T-helper 22 cell (primary cell): ENCODE results near the gene TRIM34.
"Not testable (repeated sequence)": the region's sequence is repeated elsewhere in the genome, so short reads cannot be mapped to it uniquely, and the experiment has no call there.

ENCODE experiments used
- DNase-seq: peaks from one replicate; pipeline ENCODE4 v3.0.0-alpha.2; 2020; ENCODE audit warnings: low read depth

Gene TRIM34, protein sequence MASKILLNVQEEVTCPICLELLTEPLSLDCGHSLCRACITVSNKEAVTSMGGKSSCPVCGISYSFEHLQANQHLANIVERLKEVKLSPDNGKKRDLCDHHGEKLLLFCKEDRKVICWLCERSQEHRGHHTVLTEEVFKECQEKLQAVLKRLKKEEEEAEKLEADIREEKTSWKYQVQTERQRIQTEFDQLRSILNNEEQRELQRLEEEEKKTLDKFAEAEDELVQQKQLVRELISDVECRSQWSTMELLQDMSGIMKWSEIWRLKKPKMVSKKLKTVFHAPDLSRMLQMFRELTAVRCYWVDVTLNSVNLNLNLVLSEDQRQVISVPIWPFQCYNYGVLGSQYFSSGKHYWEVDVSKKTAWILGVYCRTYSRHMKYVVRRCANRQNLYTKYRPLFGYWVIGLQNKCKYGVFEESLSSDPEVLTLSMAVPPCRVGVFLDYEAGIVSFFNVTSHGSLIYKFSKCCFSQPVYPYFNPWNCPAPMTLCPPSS

DNA sequence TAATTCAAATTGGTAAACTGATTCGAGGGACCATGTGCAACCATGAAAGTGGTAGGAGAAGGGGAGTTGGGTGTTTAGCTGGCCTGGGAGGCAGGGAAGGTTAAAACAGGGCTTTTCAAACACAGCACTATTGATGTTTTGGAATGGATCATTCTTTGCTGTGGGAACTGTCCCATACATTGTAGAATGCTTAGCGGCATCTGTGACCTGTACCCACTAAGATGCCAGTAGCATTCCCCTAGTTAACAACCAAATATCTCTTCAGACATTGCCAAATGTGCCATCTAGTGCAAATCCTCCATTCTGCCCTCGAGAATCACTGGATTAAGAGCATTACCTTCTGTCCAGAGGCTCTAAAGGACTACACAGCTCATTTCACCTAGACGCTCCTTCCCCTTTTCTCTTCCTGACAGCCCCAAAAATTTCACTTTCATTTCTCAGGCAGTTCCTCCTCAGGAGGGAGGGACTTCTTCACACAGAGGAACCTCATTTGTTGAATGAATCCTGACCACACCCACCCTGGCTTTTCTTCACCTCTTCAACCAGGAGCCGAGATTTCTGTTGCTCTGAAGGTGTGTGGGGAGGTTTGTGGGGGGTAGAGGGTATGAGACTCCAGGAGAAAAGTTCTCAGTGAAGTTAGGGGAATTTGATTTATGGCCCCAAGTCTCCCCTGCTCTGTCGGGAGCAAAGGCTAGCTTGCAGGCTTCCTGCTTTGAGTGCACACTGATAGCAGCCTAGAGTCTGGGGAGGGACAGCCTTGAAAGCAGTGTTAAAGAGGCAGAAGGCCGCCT lies at the start of gene TRIM34:
Gene TRIM34, plus strand, starts transcription at position 513 of the 791 bp plus-strand sequence. CDS start 7,331 bp downstream, outside the sequence.
- peak; percentile 46 for DNase-seq

DNA sequence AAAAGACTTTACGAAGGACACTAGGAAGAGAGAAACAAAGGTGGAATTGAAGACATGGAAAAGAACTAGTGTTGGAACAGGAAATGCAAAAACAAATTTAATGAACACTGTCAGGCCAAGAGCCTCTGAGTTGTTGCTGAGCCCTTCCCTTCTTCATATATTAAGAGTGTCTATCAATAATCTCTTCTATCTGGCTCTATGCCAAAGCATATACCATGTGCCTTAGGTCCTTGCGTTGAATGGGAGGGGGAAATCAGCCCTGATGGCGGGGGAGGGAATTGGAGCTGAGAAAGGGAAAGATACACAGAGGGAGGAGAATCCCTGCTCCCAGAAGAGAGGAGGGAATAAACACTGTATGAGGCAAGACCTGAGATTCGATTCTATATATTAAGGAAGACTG lies 49.6 kb upstream of the TRIM34 start:
- DNase-seq = no peak

DNA sequence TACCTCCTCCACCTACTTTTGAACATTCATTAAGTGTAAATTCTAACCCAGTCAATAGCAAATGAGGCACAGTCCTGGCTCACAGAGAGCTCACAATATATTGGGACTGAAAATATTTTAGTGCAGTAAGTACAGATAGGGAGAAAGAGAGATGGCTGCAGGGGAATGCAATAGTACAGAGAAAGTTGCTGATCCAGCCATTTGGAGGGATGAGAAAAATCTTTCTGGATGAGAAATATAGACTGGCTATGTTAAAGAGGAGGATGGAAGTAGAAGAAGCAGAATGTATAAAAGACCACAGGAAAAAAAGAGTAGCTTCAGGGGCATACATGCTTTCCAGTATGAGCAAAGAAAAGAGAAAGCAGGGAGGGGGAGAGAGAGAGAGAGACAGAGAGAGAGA lies 47.7 kb upstream of the TRIM34 start:
- no peak for DNase-seq

DNA sequence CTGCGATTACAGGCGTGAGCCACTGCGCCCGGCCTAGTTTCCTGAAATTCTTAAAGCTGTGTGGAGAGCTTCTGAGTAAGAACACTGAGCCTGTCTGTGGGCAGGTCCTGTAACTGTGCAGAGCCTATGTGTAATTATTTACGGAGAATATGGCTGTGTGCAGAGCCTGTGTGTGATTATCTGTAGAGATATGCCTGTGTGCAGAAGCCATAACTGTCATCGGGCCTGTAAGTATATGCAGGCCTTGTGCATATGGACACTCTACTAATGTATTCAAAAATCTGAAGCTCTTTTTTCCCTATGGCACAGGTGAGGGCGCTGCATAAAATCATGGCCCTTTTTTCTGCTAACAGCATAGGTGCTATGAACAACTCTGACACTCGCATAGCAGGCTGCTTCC lies 44.2 kb upstream of the TRIM34 start, which contains the start of gene OR52B6:
Gene OR52B6, plus strand, starts transcription at position 301 of the 400 bp plus-strand sequence. Its CDS starts 0 bp downstream, at position 301.
- DNase-seq = no peak

DNA sequence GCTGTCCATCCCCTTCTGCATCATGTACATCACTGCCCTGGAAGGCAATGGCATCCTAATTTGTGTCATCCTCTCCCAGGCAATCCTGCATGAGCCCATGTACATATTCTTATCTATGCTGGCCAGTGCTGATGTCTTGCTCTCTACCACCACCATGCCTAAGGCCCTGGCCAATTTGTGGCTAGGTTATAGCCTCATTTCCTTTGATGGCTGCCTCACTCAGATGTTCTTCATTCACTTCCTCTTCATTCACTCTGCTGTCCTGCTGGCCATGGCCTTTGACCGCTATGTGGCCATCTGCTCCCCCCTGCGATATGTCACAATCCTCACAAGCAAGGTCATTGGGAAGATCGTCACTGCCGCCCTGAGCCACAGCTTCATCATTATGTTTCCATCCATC lies 43.8 kb upstream of the TRIM34 start:
- no peak for DNase-seq

DNA sequence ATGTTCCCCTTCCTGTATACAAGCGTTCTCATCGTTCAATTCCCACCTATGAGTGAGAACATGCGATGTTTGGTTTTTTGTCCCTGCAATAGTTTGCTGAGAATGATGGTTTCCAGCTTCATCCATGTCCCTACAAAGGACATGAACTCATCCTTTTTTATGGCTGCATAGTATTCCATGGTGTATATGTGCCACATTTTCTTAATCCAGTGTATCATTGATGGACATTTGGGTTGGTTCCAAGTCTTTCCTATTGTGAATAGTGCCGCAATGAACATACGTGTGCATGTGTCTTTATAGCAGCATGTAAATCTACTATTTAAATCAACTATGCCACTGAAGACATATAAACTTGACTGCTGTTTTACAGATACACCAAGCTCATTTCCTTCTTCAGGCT lies 40.3 kb upstream of the TRIM34 start:
- not testable (repeated sequence) for DNase-seq

DNA sequence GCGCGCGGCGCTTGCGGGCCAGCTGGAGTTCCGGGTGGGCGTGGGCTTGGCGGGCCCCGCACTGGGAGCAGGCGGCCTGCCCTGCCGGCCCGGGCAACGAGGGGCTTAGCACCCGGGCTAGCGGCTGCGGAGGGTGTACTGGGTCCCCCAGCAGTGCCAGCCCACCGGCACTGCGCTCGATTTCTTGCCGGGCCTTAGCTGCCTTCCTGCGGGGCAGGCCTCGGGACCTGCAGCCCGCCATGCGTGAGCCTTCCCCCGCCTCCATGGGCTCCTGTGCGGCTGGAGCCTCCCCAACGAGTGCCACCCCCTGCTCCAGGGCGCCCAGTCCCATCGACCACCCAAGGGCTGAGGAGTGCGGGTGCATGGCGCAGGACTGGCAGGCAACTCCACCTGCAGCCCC lies 34.9 kb upstream of the TRIM34 start:
- DNase-seq = not testable (repeated sequence)

DNA sequence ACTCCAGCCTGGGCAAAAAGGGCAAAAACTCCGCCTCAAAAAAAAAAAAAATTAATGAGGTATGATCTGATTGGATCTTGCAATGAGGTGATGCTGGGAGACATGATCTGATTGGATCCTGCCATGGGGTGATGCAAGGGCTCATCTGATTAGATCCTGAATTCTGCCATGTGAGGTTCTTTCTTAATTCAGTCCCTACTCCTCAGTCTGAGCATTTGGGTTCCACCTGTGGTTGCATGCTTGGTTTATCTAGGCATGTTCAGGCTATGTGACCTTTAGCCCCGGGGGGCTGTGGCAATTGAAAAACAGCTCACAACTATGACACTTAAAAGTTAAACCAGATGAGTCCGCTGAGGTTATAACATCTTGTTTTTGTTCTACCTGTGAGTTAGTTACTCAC lies 33.2 kb upstream of the TRIM34 start:
- no peak for DNase-seq

DNA sequence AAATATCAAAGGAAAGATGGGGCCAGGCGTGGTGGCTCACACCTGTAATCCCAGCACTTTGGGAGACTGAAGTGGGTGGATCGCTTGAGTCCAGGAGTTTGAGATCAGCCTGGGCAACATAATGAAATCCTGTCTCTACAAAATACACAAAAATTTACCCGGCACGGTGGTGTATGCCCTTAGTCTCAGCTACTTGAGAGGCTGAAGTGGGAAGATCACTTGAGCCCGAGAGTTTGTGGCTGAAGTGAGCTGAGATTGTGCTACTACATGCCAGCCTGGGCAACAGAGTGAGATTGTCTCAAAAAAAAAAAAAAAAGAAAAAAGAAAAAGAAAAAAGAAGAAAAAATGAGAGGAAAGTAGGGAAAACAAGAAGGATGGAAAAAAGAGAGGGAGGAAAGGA lies 32.2 kb upstream of the TRIM34 start:
- no peak for DNase-seq

DNA sequence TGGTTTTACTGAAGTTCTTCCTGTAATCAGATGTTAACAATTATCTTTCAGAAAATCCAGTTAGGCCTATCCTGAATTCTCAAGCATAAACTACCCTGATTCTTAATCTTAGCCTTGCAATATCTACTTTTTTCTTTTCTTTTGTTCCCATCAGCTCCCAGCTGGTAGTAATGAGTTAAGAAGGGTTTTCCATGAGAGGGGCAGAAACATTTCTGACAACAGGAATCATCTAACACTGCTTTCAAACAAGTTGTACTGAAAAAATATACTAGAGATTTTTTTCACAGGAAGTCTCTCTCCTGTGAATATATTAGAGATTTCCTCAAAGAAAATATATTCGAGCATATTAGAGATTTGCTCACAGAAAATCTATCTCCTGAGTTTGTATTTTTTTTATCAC lies 31.7 kb upstream of the TRIM34 start:
- DNase-seq = no peak

DNA sequence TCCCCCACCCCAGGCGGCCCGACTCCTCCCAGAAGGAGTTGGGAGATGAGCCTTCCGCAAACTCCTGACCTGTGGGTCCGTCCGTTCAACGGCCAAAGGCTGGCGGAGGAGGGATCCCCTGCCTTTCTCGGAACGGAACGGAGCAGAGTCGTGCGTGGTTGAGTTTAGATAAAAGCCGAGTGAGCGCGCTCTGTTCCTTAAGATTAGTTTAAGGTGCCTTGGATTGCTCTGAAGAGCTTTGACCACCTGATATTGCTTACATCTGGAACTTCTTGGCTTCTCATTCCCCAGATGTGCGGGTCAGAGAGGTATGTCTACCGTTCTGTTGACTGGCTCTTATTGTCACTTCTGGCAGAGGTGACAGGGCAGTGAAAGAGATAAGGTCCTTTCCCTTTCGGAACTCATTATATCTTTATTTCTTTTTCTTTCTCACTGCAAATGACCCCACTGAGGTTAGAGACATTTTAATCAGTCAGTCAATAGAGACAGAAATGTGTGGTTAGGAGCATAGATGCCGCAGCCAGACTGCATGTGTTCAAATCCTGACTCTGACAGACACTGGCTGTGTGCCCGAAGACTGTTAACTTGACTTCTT lies 28.1 kb upstream of the TRIM34 start, which contains the start of gene TRIM6:
Gene TRIM6, plus strand, starts transcription at position 31 of the 595 bp plus-strand sequence. Its CDS starts 261 bp downstream, at position 292.
- no peak for DNase-seq

DNA sequence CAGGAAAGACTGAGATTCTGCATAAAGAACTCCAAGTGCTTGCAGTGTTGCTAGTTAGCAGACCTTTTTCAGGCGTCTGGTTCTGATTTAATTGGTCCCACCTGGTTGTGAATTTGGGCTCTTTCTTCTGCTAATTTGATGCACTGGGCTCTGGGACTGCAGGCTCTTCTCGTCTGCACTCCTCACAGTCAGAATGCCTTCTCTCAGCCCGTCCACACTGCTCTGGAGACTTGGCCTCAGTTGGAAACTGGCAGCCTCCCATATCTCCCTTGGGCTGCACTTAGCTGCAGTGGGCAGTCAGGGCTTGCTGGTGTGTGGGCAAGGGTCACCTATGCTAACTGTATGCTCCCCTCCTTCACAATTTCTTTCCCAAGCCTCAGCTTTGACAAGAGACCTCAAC lies 26.8 kb upstream of the TRIM34 start:
- no peak for DNase-seq

DNA sequence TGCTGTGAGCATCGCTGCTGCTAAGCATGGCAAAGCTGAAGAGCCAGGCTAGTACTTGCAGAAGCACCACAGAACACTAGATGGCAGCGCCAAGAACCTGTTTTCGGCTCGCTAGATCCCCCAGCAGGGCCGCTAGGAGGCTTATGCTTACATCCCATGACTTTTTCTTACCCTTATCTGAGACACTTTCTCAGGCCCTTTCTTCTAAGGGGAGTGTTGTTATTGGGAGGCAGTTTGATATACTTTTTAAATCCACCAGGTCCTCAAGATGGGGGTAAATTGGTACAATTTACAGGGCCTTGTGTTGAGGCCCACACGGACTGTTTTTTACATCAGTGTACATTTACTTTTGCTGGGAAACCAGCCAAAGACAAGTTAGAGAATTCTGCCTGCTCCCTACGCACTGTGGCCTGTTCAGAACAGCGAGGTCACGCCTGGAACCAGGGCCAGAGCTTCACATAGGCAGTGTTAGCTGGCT lies 24.4 kb upstream of the TRIM34 start:
- DNase-seq = no peak

DNA sequence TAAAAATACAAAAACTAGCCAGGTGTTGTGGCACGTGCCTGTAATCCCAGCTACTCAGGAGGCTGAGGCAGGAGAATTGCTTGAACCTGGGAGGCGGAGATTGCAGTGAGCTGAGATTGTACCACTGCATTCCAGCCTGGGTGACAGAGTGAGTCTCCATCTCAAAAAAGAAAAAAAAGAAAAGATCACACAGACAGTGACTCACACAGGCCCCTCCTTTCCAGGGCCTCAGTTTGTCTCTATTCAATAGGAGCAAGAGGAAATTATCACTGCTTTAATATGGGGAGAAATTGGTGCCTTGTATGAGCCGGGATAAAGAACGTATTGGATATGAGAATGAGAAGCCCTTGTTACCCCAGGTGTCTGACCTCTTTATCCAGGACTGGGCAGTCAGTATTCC lies 22.0 kb upstream of the TRIM34 start:
- not testable (repeated sequence) for DNase-seq

DNA sequence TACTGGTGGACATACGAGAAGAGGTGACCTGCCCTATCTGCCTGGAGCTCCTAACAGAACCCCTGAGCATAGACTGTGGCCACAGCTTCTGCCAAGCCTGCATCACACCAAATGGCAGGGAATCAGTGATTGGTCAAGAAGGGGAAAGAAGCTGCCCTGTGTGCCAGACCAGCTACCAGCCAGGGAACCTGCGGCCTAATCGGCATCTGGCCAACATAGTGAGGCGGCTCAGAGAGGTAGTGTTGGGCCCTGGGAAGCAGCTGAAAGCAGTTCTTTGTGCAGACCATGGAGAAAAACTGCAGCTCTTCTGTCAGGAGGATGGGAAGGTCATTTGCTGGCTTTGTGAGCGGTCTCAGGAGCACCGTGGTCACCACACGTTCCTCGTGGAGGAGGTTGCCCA lies 21.5 kb upstream of the TRIM34 start:
- DNase-seq = no peak

DNA sequence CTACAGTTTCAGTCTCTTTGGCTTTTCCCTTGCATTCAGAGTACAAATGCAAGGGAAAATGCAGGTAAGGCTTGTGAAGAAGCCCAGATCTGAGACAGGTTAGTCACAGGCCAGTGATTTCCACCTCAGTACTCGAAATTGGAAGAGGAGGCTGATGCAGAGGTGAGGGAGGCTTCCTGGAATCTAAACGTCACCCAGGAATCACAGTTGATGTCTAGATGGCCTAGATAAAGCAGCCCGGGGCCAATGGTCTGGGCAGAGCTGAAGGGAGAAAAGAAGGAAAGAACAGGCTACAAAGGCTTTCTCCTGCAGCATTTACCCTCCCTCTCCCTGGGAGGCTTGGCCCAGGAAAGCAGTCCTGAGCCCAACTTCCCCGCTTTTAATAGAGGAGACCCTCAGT lies 19.9 kb upstream of the TRIM34 start:
- DNase-seq = no peak

DNA sequence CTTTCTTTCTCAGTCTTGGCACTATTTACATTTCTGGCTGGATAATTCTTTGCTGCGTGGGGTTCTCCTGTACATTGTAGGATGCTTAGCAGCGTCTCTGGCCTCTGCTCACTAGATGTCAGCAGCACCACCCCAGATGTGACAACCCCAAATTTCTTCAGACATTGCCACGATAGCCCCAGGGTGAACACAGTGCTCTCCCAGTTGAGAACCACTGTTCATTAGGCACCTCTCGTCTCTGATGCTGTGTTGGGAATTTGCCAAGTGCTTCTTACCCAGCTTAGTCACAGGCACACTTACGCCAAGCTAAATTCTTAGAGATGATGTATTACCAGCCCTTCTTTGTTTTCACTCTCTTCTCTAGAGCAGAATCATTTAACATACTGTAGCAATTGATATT lies 19.0 kb upstream of the TRIM34 start:
- DNase-seq = no peak

DNA sequence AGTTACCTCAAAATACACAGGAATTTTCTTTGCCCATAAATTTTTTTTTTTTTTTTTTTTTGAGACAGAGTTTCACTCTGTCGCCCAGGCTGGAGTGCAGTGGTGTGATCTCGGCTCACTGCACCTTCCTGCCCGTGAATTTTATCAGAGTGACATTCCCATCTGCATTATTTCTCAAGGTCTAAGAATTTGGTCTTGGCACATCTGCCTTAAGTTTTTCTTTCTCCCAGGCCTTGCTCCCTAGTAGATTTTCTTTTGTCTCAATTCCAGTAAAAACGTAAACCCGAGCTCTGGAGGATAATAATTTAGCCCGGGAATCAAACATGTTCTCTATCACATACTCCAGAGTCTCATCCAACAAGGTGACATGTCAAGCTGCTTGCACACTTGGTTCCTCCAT lies 16.0 kb upstream of the TRIM34 start:
- DNase-seq = no peak

DNA sequence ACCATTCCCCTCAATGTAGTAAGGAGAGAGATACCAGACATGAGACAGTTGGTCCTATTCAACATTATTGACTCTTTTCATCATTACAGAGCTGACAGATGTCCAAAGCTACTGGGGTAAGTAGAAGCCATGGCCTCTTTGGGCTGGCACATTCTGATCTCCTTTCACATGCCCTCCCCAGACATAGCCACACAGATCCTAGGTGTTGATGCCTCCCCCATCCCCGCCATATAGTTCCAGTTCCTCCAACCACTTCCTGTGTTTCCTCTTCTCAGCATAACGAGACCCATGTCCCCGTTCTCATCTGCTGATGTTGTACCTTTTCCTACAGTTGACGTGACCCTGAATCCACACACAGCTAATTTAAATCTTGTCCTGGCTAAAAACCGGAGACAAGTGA lies 14.4 kb upstream of the TRIM34 start:
- DNase-seq = no peak

DNA sequence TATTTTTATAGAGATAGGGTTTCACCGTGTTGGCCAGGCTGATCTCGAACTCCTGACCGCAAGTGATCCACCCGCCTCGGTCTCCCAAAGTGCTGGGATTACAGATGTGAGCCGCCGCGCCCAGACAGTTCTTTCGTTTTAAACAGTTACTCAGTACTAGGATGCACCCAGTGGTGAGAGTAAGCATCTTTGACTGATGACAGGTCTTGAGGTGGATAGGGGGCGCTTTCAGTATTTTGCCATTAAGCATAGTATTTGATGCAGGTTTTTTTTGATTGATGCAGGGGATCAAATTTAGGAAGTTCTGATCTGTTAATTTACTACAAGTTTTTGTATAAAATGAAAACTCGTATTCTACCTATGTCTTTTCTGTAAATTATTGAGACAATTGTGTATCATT lies 13.2 kb upstream of the TRIM34 start:
- DNase-seq = no peak

DNA sequence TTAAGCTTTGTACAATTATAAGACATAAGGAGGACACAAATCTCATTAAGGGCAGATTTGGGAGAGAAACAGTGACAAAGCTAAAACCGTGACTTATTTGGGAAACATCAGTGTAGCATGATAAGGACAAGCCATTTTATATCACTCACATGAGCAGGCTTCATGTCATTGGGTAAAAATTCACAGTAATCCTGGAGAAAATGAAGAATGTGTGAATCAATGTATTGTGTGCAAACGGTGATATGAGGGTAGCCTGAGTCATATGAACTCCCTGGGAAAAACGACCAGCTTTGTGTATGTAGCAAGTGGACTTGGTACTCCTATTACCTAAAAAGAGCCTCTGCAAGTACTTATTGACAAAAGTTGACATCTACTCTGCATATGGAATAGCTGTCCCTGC lies 6.0 kb upstream of the TRIM34 start:
- no peak for DNase-seq
